ENCODE data around the gene SCO1.

DNA sequence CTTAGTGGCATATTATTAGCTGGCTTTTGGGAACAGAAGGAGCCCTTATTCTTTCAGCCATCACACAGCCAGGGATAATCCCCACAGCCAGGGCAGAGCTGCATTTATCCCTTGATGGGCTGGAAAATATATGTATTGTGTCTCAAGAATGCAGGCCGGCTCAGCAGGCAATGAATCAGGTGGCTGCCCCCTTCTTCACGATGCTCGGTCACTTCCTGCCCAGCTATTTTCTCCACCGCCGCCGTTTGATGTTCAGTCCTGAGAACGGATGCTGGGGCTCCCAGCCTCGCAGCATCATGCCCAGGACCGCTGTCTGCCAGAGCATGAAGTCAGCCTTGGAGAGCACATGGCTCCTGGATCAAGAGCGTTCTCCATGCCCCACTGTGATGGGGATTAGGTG is 35.9 kb downstream of the SCO1 start:
- TF ChIP-seq, protein P1, sequence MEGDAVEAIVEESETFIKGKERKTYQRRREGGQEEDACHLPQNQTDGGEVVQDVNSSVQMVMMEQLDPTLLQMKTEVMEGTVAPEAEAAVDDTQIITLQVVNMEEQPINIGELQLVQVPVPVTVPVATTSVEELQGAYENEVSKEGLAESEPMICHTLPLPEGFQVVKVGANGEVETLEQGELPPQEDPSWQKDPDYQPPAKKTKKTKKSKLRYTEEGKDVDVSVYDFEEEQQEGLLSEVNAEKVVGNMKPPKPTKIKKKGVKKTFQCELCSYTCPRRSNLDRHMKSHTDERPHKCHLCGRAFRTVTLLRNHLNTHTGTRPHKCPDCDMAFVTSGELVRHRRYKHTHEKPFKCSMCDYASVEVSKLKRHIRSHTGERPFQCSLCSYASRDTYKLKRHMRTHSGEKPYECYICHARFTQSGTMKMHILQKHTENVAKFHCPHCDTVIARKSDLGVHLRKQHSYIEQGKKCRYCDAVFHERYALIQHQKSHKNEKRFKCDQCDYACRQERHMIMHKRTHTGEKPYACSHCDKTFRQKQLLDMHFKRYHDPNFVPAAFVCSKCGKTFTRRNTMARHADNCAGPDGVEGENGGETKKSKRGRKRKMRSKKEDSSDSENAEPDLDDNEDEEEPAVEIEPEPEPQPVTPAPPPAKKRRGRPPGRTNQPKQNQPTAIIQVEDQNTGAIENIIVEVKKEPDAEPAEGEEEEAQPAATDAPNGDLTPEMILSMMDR (IDR thresholded peaks at IDR 0.05), result no peak
- TF ChIP-seq POLR2AphosphoS5 (IDR thresholded peaks at IDR 0.05; ENCODE audit: low read depth, low read length), result no peak
- no peak for TF ChIP-seq TCF7L2 (IDR thresholded peaks at IDR 0.05; ENCODE audit: low read depth, low read length)

All from Panc1 (cell line).